NB4 (cell line): ENCODE measurements around the gene SCYGR2.

Experiments
- CTCF ChIP-seq: IDR thresholded peaks from one replicate; pipeline ENCODE4 v1.5.1; 2012; ENCODE audit warnings: low read depth, low read length
- MYC ChIP-seq: IDR thresholded peaks from 2 replicates; pipeline ENCODE4 v1.6.1; 2011; ENCODE audit warnings: low read depth, low read length
- POLR2A ChIP-seq: IDR thresholded peaks from 2 replicates; pipeline ENCODE4 v1.6.1; 2011; ENCODE audit warnings: mild to moderate bottlenecking; ENCODE audit not compliant: insufficient read length; ENCODE audit errors: extremely low read depth

DNA sequence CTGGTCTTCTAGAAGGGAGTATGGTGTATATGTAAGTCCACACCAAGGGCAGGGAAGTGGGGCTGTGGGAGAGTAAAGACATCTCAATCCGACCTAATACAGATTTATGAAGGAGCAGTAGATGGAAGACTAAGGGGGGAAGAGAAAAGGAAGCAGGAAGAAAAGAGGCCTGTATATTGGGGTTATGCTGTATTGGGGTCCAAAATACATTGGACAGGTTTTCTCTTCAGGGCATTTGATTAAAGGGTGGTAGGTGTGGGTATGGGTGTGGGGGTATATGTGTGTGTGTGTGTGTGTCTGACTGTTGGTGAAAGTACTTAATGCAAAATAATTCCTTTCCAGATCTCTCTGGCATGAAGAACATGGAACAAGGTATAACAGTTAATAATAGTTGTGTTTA lies 33.6 kb upstream of the SCYGR2 start:
- TF ChIP-seq CTCF, result no peak
- TF ChIP-seq POLR2A, result no peak
- no peak for TF ChIP-seq MYC
